ENCODE data around the gene ATP13A3.

- TF ChIP-seq, protein P1, sequence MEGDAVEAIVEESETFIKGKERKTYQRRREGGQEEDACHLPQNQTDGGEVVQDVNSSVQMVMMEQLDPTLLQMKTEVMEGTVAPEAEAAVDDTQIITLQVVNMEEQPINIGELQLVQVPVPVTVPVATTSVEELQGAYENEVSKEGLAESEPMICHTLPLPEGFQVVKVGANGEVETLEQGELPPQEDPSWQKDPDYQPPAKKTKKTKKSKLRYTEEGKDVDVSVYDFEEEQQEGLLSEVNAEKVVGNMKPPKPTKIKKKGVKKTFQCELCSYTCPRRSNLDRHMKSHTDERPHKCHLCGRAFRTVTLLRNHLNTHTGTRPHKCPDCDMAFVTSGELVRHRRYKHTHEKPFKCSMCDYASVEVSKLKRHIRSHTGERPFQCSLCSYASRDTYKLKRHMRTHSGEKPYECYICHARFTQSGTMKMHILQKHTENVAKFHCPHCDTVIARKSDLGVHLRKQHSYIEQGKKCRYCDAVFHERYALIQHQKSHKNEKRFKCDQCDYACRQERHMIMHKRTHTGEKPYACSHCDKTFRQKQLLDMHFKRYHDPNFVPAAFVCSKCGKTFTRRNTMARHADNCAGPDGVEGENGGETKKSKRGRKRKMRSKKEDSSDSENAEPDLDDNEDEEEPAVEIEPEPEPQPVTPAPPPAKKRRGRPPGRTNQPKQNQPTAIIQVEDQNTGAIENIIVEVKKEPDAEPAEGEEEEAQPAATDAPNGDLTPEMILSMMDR (IDR thresholded peaks at IDR 0.05; ENCODE audit: insufficient read depth, low read depth, low read length), result no peak
- TF ChIP-seq EZH2 (IDR thresholded peaks at IDR 0.05; ENCODE audit: insufficient read depth, low read length), result no peak
These were observed 100.2 kb downstream of the ATP13A3 start for GRCh38 chr3:194386648-194387047.
